ENCODE results near the gene GAPDHS.

Gene GAPDHS

DNA sequence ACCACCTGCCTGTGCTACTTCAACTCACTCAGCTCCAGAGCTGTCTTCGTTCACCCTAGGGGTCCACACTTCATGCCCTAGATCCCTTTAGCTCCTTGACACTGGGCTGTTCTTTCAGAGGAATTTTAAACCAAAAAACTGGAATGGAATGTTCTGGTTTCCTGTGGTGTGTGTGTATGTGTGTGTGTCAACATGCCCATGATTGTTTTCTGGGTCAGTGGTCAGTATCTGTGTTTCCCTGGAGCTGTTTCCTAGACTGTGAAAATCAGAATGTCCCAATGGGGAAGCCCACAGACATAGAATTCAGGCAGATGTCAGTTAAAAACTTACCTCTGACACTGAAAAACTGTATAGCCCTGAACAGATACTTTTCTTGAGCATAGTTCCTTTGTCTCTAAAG, 54.1 kb downstream of the GAPDHS start:
- Histone ChIP-seq H3K4me1 (ENCODE audit: control insufficient read depth, low read depth, low read length) (no peaks in the 10 kb centered on the region), H3K36me3 (ENCODE audit: control insufficient read depth, low read depth, low read length) (no peaks in the 10 kb centered on the region), H3K9ac (ENCODE audit: low read length) (no peak overlapping the region), H3K4me3 (ENCODE audit: low read length) (no peak overlapping the region), H3K27ac (ENCODE audit: low read length) (no peak overlapping the region), H3K27me3 (ENCODE audit: control insufficient read depth, insufficient read depth, low read length) (peaks cover 22% of the 10 kb centered on the region), H3K9me3 (ENCODE audit: control insufficient read depth, low read depth, low read length) (no peaks in the 10 kb centered on the region)

GRCh38 chr19:35590875-35591274, 57.6 kb downstream of the GAPDHS start:
- Histone ChIP-seq H3K9ac (ENCODE audit: low read length) (no peak overlapping the region), H3K27me3 (ENCODE audit: control insufficient read depth, insufficient read depth, low read length) (peaks cover 11% of the 10 kb centered on the region), H3K36me3 (ENCODE audit: control insufficient read depth, low read depth, low read length) (no peaks in the 10 kb centered on the region), H3K27ac (ENCODE audit: low read length) (no peak overlapping the region), H3K4me1 (ENCODE audit: control insufficient read depth, low read depth, low read length) (no peaks in the 10 kb centered on the region), H3K4me3 (ENCODE audit: low read length) (no peak overlapping the region), H3K9me3 (ENCODE audit: control insufficient read depth, low read depth, low read length) (no peaks in the 10 kb centered on the region)

DNA sequence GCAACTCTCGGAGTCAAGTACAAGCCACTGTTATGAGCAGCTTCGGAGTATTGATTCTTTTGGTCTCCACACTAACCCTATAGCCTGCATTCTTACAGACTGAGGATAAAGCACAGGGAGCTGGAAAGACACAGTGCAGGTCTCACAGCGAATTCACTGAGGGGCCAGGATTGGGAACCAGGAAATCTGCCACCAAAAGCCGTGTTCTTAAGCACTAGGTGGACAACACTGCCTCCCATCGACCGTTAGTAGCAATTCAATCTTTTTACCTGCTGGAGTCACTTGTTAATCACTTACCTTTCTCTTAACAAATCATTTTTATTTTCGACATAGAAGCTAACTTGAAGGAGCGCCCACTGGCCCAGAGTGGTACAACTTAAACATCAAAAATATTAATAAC, 59.0 kb downstream of the GAPDHS start:
- peaks cover 10% of the 10 kb centered on the region for H3K27me3 ChIP-seq (ENCODE audit: control insufficient read depth, insufficient read depth, low read length)
- H3K27ac ChIP-seq (ENCODE audit: low read length), result no peak overlapping the region
- no peaks in the 10 kb centered on the region for H3K4me1 ChIP-seq (ENCODE audit: control insufficient read depth, low read depth, low read length)
- H3K36me3 ChIP-seq (ENCODE audit: control insufficient read depth, low read depth, low read length), result no peaks in the 10 kb centered on the region
- H3K9ac ChIP-seq (ENCODE audit: low read length), result no peak overlapping the region
- H3K4me3 ChIP-seq (ENCODE audit: low read length), result no peak overlapping the region
- no peaks in the 10 kb centered on the region for H3K9me3 ChIP-seq (ENCODE audit: control insufficient read depth, low read depth, low read length)
